HG03460 (cell line): ENCODE measurements around the gene SMNDC1.
A peak's percentile ranks its signal among the peaks of the same experiment; 100 is the strongest.
"Not testable (repeated sequence)": the region's sequence is repeated elsewhere in the genome, so short reads cannot be mapped to it uniquely, and the experiment has no call there.

Experiments used
- ATAC-seq: cut with Tn5 transposase; IDR thresholded peaks from one replicate; pipeline ENCODE4 v1.9.1; 2021; ENCODE audit not compliant: unreplicated experiment

Gene SMNDC1

DNA sequence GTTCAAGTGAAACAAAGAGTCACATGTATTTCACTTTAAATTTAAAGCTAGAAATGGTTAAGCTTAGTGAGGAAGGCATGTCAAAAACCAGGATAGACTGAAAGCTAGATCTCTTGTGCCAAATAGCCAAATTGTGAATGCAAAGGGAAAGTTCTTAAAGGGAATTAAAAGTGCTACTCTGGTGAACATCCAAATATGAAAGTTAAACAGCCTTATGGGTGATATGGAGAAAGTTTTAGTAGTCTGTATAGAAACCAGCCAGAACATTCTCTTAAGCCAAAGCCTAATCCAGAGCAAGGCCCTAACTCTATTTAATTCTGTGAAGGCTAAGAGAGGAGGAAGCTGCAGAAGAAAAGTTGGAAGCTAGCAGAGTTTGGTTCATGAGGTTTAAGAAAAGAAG lies 50.3 kb downstream of the SMNDC1 start:
- ATAC-seq, result no peak

DNA sequence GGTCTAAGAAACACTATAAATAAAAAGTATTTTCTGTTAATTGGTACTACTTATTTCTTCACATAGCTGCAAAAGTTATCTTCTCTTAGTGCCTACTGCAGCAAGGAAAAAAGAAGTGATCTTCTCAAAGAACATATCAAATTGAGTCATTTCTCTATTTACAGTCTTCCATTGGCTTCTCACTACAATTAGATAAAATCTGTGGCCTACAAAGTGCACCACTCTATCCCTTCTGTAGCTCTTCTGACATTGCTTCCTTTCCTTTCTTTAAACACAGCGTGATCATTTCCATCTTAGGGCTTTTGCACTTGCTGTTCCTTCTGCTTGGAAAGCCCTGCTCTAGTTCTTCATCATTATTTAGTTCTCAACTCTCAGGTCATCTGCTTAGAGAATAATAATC lies 52.6 kb downstream of the SMNDC1 start:
- no peak for ATAC-seq

DNA sequence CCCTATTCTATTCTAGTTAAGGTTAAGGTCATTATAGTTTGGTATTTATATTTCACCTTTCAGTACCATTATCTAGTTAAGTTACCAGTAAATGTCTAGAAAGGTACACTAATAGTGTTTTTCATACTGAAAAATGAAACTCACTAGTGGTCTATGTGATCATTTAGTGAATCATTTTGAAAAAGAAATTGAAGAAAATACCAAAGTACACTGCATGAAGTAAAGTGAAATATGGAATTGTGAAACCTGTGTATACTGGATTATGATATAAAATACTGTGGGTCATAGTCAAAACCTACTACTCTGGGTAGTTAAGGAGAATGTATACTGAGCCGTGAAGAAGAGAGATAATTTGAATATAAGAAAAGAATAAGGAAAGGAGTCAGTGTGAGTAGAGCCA lies 53.3 kb downstream of the SMNDC1 start:
- ATAC-seq, result peak; percentile 90

DNA sequence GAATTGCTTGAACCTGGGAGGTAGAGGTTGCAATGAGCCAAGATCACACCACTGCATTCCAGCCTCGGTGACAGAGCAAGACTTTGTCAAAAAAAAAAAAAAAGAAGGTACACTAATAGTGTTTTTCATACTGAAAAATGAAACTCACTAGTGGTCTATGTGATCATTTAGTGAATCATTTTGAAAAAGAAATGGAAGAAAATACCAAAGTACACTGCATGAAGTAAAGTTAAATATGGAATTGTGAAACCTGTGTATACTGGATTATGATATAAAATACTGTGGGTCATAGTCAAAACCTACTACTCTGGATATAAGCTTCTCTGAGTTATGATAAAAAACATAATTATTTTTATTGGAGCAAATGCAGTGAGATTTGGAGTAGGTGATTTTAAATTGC lies 55.2 kb downstream of the SMNDC1 start:
- ATAC-seq, result peak; percentile 66

DNA sequence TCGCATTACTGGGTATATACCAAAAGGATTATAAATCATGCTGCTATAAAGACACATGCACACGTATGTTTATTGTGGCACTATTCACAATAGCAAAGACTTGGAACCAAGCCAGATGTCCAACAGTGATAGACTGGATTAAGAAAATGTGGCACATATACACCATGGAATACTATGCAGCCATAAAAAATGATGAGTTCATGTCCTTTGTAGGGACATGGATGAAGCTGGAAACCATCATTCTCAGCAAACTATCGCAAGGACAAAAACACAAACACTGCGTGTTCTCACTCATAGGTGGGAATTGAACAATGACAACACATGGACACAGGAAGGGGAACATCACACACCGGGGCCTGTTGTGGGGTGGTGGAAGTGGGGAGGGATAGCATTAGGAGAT lies 56.9 kb downstream of the SMNDC1 start:
- ATAC-seq, result not testable (repeated sequence)

DNA sequence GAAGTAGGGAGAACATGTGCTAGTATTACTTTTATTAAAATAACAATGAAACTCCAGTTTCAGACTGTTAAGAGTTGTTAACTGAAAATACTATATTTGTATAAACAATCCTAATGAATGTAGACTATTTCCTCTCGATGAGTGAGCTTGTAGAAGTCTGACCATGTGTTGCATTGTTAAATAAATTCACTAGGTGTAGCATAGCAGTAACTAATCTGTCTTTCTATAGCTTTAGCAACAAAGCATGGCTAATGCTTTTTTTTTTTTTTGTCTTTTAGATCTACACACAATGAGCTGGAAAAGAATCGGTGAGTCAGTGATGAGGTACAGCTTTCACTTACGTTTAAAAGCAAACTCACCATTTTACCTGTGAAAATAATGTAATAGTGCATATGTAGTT lies 60.2 kb downstream of the SMNDC1 start:
- ATAC-seq, result no peak

DNA sequence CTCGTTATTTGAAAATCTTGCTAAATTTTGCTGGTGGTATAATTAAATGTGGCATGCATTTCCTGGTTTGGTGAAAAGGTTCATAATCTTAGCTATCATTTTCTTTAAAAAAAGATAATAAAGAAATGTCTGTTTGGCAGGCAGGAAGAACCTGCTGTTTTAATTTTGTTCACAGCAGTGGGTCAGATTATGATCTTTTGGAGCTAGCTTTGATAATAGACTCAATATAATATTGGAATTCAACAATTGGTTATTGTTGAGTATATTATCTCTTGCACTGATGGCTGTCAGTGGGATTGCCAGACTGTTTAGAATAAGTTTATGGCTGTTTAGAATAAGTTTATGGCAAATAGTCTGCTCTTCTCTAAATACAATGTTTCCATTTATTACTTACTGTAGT lies 62.2 kb downstream of the SMNDC1 start:
- no peak for ATAC-seq

DNA sequence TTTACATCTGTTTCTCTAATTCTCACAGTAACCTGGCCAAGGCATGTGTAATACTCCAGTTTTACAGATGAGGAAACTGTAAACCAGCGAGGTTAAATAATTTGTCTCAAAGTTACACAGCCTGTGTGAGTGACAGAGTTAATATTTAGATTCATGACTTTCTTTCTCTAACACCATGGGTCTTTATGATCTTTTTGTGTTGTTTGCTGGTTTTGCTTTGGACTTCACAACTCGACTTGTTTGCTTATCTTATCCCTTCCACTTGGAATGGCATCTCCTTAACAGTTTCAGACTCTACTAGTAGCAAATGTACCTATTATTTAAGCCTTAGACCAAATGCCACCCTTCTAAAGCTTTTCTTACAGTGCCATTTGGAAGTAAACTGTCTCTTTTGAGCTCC lies 62.9 kb downstream of the SMNDC1 start:
- peak; percentile 40 for ATAC-seq

DNA sequence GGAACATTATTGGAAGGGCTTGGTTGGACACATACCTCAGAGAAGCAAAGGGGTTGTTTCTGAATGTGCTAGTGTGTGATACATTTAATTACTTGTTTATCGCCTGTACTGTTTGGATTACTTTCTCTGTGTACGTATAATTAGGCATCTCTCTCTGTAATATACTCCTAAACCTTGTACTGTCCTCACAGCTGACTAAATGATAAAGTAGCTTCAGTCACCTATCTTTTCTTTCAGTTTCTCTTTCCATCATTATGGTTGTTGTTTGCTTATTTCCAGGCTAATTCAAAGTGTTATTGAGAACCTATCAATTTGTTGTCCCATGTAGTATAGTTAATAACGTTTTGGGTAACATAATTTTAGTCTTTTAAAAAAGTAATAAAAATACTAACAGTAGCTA lies 63.3 kb downstream of the SMNDC1 start:
- peak; percentile 62 for ATAC-seq
